Measurements from ENCODE around the gene ZNF516. TPM values are rescaled to one million over a fixed set of nuclear protein-coding genes. Genes with fewer than 3 reads are reported as not detected.

Gene ZNF516
- total RNA-seq, 6 experiments from 2014 or later = 34.6 to 52.2 (median 42.2) TPM

GRCh38 chr18:76397631-76398030 is 97.4 kb downstream of the ZNF516 start:
- peaks cover 47% of the 10 kb centered on the region for H3K4me1 Mint-ChIP-seq (ENCODE audit: low read depth)
- H3K36me3 Mint-ChIP-seq (ENCODE audit: low read depth) = peaks cover 9% of the 10 kb centered on the region
- no peak for DNase-seq
- H3K4me3 Mint-ChIP-seq = no peak overlapping the region
- H3K27ac Mint-ChIP-seq = no peak overlapping the region
- H3K9me3 Mint-ChIP-seq = no peaks in the 10 kb centered on the region
- no peak for TF ChIP-seq CTCF (IDR thresholded peaks at IDR 0.05)
- H3K27me3 Mint-ChIP-seq (ENCODE audit: insufficient read depth) = peaks cover 4% of the 10 kb centered on the region

- Mint-ChIP-seq H3K36me3 (ENCODE audit: low read depth) (peaks cover 4% of the 10 kb centered on the region; the same call in 1 of the 2 replicates), H3K27me3 (ENCODE audit: insufficient read depth) (peaks cover 8% of the 10 kb centered on the region), H3K4me1 (ENCODE audit: low read depth) (peaks cover 47% of the 10 kb centered on the region), H3K4me3 (no peak overlapping the region), H3K27ac (0 out of 2 replicates have a peak overlapping the region, but pooled peaks have one; percentile 7), H3K9me3 (no peaks in the 10 kb centered on the region)
- no peak for DNase-seq
- TF ChIP-seq CTCF (IDR thresholded peaks at IDR 0.05) = peak; percentile 37
Observed at GRCh38 chr18:76396792-76397191, 98.2 kb downstream of the ZNF516 start.

GRCh38 chr18:76395609-76396008 is 99.4 kb downstream of the ZNF516 start:
- Mint-ChIP-seq H3K4me1 (ENCODE audit: low read depth) (peaks cover 47% of the 10 kb centered on the region), H3K9me3 (no peaks in the 10 kb centered on the region), H3K27ac (no peak overlapping the region), H3K4me3 (no peak overlapping the region), H3K27me3 (ENCODE audit: insufficient read depth) (peaks cover 8% of the 10 kb centered on the region), H3K36me3 (ENCODE audit: low read depth) (peaks cover 4% of the 10 kb centered on the region; the same call in 1 of the 2 replicates)
- no peak for TF ChIP-seq CTCF (IDR thresholded peaks at IDR 0.05)
- DNase-seq = no peak

- Mint-ChIP-seq H3K4me3 (peak overlapping the region; percentile 43; the same call in 1 of the 2 replicates), H3K36me3 (ENCODE audit: low read depth) (peaks cover 4% of the 10 kb centered on the region; the same call in 1 of the 2 replicates), H3K9me3 (no peaks in the 10 kb centered on the region), H3K4me1 (ENCODE audit: low read depth) (peaks cover 46% of the 10 kb centered on the region), H3K27ac (peak overlapping the region; percentile 63), H3K27me3 (ENCODE audit: insufficient read depth) (peaks cover 8% of the 10 kb centered on the region)
- no peak for TF ChIP-seq CTCF (IDR thresholded peaks at IDR 0.05)
- DNase-seq = peak; percentile 73
Observed at GRCh38 chr18:76394780-76395476, 100.1 kb downstream of the ZNF516 start.

GRCh38 chr18:76392349-76392748 is 102.7 kb downstream of the ZNF516 start:
- no peaks in the 10 kb centered on the region for H3K9me3 Mint-ChIP-seq
- no peak overlapping the region for H3K4me3 Mint-ChIP-seq
- H3K27me3 Mint-ChIP-seq (ENCODE audit: insufficient read depth) = peaks cover 6% of the 10 kb centered on the region
- peak overlapping the region; percentile 75 for H3K27ac Mint-ChIP-seq
- peaks cover 30% of the 10 kb centered on the region for H3K4me1 Mint-ChIP-seq (ENCODE audit: low read depth)
- peaks cover 4% of the 10 kb centered on the region; the same call in 1 of the 2 replicates for H3K36me3 Mint-ChIP-seq (ENCODE audit: low read depth)
- DNase-seq = no peak
- TF ChIP-seq CTCF (IDR thresholded peaks at IDR 0.05) = no peak

All from HFFc6 (cell line).